ENCODE data around the gene DFFA. TPM values are rescaled to one million over a fixed set of nuclear protein-coding genes. Genes with fewer than 3 reads are reported as not detected.

DFFA gene
- total RNA-seq, 1 donor from 2014 or later, result 58.5 TPM

GRCh38 chr1:10456661-10457060, 15.7 kb downstream of the DFFA start:
- Mint-ChIP-seq H3K27me3 (ENCODE audit: insufficient read depth, low read depth) (peaks cover 2% of the 10 kb centered on the region), H3K4me3 (no peak overlapping the region), H3K27ac (no peak overlapping the region), H3K9me3 (peaks cover 2% of the 10 kb centered on the region), H3K36me3 (peaks cover 14% of the 10 kb centered on the region), H3K4me1 (peaks cover 8% of the 10 kb centered on the region)
- H3K79me2 ChIP-seq (ENCODE audit: low read depth), result no peaks in the 10 kb centered on the region
- H2AFZ ChIP-seq (replicated peaks), result no peak overlapping the region
- no peaks in the 10 kb centered on the region for H3K36me3 ChIP-seq
- peak overlapping the region; percentile 21 for H3K27ac ChIP-seq
- TF ChIP-seq, protein P1, sequence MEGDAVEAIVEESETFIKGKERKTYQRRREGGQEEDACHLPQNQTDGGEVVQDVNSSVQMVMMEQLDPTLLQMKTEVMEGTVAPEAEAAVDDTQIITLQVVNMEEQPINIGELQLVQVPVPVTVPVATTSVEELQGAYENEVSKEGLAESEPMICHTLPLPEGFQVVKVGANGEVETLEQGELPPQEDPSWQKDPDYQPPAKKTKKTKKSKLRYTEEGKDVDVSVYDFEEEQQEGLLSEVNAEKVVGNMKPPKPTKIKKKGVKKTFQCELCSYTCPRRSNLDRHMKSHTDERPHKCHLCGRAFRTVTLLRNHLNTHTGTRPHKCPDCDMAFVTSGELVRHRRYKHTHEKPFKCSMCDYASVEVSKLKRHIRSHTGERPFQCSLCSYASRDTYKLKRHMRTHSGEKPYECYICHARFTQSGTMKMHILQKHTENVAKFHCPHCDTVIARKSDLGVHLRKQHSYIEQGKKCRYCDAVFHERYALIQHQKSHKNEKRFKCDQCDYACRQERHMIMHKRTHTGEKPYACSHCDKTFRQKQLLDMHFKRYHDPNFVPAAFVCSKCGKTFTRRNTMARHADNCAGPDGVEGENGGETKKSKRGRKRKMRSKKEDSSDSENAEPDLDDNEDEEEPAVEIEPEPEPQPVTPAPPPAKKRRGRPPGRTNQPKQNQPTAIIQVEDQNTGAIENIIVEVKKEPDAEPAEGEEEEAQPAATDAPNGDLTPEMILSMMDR (IDR thresholded peaks at IDR 0.05), result no peak
- TF ChIP-seq EZH2phosphoT487 (IDR thresholded peaks at IDR 0.05) (no peak), EZH2 (IDR thresholded peaks at IDR 0.05) (no peak)
- DNase-seq (ENCODE audit: low spot score), result no peak
- no peak overlapping the region for H3K9ac ChIP-seq
- no peak overlapping the region for H3K4me3 ChIP-seq
- H3K9me3 ChIP-seq (ENCODE audit: low read depth), result no peaks in the 10 kb centered on the region
- H3K27me3 ChIP-seq, result no peaks in the 10 kb centered on the region
- H4K20me1 ChIP-seq (ENCODE audit: low read depth), result no peaks in the 10 kb centered on the region
- H3K4me2 ChIP-seq, result no peak overlapping the region
- H3F3A ChIP-seq (ENCODE audit: low read depth), result peaks cover 9% of the 10 kb centered on the region
- H3K4me1 ChIP-seq, result peaks cover 3% of the 10 kb centered on the region

DNA sequence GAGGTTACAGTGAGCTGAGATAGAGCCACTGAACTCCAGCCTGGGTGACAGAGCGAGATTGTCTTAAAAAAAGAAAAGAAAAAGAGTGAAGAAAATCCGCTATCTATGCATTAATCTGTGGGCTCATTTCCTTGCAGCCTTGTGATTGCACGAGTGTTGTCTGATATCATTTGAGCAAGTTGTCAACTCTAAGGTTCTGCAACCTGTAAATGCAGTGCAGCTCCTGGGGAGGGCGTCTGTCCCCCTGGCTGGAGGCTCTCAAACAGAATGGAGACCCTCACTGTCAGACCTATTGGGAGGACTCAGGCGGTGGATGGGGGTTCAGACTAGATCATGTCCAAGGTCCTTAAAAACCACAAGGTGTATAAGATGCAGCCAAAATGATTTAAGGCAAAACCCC, 16.3 kb downstream of the DFFA start:
- H3F3A ChIP-seq (ENCODE audit: low read depth), result peaks cover 10% of the 10 kb centered on the region
- Mint-ChIP-seq H3K4me3 (no peak overlapping the region), H3K36me3 (peaks cover 8% of the 10 kb centered on the region), H3K4me1 (peaks cover 14% of the 10 kb centered on the region), H3K27me3 (ENCODE audit: insufficient read depth, low read depth) (peaks cover 2% of the 10 kb centered on the region), H3K27ac (no peak overlapping the region), H3K9me3 (peaks cover 2% of the 10 kb centered on the region)
- no peak overlapping the region for H3K4me2 ChIP-seq
- H2AFZ ChIP-seq (replicated peaks), result no peak overlapping the region
- no peak overlapping the region for H3K4me3 ChIP-seq
- H3K9me3 ChIP-seq (ENCODE audit: low read depth), result no peaks in the 10 kb centered on the region
- no peak overlapping the region for H3K27ac ChIP-seq
- DNase-seq (ENCODE audit: low spot score), result no peak
- no peak for TF ChIP-seq EZH2 (IDR thresholded peaks at IDR 0.05)
- TF ChIP-seq, protein P1 (IDR thresholded peaks at IDR 0.05), result peak; percentile 25
- no peak for TF ChIP-seq EZH2phosphoT487 (IDR thresholded peaks at IDR 0.05)
- H3K4me1 ChIP-seq, result peaks cover 9% of the 10 kb centered on the region
- no peaks in the 10 kb centered on the region for H3K79me2 ChIP-seq (ENCODE audit: low read depth)
- H4K20me1 ChIP-seq (ENCODE audit: low read depth), result no peaks in the 10 kb centered on the region
- no peaks in the 10 kb centered on the region for H3K36me3 ChIP-seq
- H3K9ac ChIP-seq, result no peak overlapping the region
- no peaks in the 10 kb centered on the region for H3K27me3 ChIP-seq

- no peak overlapping the region for H3K27ac Mint-ChIP-seq
- Histone ChIP-seq H3K4me2 (peak overlapping the region; percentile 28), H3K9me3 (ENCODE audit: low read depth) (no peaks in the 10 kb centered on the region), H3K9ac (no peak overlapping the region), H3K27me3 (no peaks in the 10 kb centered on the region), H3K27ac (no peak overlapping the region), H2AFZ (replicated peaks) (no peak overlapping the region), H3F3A (ENCODE audit: low read depth) (peaks cover 5% of the 10 kb centered on the region), H3K36me3 (no peaks in the 10 kb centered on the region), H3K79me2 (ENCODE audit: low read depth) (no peaks in the 10 kb centered on the region), H3K4me1 (peaks cover 24% of the 10 kb centered on the region), H3K4me3 (no peak overlapping the region), H4K20me1 (ENCODE audit: low read depth) (no peaks in the 10 kb centered on the region)
- TF ChIP-seq EZH2phosphoT487 (IDR thresholded peaks at IDR 0.05) (no peak), EZH2 (IDR thresholded peaks at IDR 0.05) (no peak)
- TF ChIP-seq, protein P1 (IDR thresholded peaks at IDR 0.05), result no peak
- peaks cover 24% of the 10 kb centered on the region for H3K4me1 Mint-ChIP-seq
- DNase-seq (ENCODE audit: low spot score), result peak; percentile 23
- H3K36me3 Mint-ChIP-seq, result peaks cover 7% of the 10 kb centered on the region
- no peak overlapping the region for H3K4me3 Mint-ChIP-seq
- H3K9me3 Mint-ChIP-seq, result peaks cover 2% of the 10 kb centered on the region
- H3K27me3 Mint-ChIP-seq (ENCODE audit: insufficient read depth, low read depth), result peaks cover 5% of the 10 kb centered on the region
Measured at GRCh38 chr1:10451287-10451686, 21.0 kb downstream of the DFFA start.

Data from neural progenitor cell (in vitro differentiated cells).